Activated CD4-positive, alpha-beta T cell treated with anti-CD3 and anti-CD28 coated beads for 24 hours (primary cell): ENCODE results near the gene EXOC7.
"Not testable (repeated sequence)": the region's sequence is repeated elsewhere in the genome, so short reads cannot be mapped to it uniquely, and the experiment has no call there.

Source experiments
- DNase-seq, 2 donors: peaks; one replicate each; pipeline ENCODE4 v3.0.0-alpha.2; 2020; ENCODE audit warnings: low read depth in 2 of 2

EXOC7 gene

DNA sequence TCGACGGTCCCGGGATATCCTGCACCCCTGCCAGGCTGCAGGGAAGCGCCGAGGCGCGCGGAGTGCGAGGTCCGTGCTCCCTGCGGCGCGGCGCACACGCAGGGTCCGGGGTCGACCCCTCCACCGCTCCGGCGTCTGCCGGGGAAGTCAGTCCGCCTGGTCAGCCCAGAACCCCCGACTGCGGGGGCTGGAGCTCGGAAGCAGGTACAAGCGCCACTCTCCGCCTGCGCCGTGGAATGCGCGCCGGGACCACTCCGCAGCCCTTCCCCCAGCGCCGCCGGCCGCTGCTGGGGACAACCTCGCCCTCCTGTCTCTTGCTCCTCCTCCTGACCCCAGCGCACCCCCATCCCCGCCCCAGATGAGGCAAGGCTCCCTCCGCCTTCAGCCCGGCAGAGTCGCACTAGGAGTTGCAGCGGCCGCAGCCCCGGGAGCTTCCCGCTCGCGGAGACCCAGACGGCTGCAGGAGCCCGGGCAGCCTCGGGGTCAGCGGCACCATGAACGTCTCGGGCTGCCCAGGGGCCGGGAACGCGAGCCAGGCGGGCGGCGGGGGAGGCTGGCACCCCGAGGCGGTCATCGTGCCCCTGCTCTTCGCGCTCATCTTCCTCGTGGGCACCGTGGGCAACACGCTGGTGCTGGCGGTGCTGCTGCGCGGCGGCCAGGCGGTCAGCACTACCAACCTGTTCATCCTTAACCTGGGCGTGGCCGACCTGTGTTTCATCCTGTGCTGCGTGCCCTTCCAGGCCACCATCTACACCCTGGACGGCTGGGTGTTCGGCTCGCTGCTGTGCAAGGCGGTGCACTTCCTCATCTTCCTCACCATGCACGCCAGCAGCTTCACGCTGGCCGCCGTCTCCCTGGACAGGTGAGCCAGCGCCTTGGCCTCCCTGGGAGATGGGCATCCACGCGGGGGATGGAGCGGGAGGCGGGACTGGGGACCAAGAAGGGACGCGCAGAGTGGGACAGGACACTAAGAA is 28.9 kb downstream of the EXOC7 start, which contains the start of gene GALR2:
GALR2 (plus strand) TSS at position 392 of the 974 bp plus-strand sequence; CDS start at position 495, 103 bp downstream.
- DNase-seq, result no peak

DNA sequence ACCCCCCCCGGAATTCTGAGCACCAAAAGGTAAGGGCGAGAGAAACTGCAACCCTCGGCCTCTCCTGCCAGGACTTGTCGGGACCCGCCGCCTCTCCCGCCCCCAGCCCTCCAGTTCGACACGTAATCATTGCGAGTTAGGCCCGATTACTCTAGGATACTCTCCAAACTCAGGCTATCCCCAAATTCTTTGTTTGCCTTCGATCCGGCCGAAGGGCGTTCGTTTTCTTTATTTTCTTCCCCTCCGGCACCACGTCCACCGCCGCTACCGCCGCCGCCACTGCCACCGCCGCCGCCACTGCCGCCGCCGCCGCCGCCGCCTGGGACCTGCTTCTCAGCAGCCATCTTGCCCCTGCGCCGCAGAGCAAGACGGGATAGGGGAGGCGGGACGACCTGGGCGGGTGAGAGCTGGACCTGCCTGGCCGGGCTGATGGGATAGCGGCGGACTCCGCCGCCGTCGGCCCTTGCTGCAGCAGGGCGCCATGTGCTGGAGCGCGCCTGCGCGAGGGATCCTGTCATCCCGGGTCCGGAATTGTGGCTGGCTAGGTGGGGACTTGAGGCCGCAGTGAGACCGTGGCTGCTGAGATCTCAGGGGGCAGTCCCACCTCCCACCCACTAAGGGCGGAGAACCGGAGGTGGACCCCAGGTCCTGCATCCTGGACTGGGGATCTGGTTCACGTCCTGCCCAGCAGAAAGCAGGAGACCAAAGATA is 31.3 kb downstream of the EXOC7 start, which contains the start of gene SRP68:
SRP68 (minus strand) TSS at position 370 of the 711 bp plus-strand sequence; CDS start at position 344, 26 bp downstream.
- peak; percentile 69 to 74 for DNase-seq

DNA sequence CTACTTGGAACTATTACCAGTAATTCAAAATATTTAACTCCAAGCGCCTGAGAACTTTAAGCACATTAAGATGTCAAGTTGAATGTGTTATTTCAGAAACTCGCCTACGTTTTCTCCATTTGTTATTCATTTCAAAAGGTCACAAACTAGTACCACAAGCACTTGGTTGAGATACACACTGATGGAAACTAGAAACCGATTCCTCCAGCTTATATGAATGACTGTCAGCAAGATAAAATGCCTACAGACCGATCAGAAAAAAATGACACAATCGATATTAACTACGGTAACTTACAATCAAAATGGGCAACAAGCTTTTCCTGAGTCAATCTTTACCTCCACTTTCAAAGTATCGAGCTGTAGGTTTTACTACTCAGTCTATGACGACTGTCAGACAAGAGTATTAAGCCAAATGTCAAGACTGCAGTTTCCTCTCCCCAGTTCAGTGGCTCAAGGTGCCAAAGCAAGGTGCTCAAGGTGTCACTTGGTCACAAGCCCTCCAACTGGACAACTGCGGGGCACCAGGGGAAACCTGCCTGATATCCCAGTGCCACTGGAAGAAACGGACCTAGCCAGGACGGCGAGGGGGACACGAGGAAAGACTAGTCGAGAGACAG is 31.9 kb downstream of the EXOC7 start:
- DNase-seq, result no peak

DNA sequence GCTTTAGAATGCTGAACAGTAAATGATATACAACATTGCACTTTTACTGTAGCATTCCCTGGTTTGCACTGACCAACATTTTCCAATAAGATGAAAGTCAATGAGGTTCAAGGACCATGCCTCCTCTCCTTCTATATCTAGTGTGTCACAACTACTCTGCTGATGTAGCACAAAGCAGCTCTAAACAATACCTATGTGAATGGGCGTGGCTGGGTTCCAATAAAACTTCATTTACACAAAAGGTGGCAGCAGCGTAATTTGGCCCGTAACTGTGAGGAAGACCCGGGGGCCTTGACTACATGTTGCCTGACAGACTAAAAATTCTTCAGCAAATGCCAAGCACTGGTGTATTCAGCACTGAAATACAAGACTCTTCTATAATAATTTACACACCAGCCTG is 37.8 kb downstream of the EXOC7 start:
- DNase-seq, result no peak

DNA sequence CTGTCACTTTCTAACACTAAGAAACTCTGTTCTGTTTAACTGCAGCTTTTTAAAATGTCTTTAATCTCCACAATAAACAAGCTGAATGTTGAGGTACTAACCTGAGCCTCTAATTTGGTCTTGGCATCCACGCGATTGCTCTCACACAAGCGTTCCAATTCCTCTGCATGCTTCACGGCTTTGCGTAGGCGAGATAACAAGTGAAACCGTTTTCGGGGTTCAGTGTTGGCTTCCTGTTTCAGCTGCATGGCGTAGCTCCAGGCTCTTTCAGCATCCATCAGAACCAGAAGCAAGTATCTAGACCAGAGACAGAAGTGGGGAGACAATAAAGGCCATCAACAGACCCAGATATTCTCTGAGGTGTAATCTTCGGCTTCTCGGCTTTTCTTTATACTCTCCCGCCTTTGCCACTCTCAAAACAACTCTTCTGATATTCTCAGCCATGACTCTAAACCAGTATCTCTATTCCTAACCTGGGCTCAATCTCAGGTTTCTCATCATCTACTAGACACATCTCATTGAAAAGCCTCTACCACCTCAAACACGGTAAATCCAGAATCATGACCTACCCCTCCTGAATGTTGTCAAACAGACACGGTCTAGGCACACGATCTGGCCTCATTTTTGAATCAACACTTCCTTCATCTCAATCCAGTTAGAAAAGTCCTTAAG is 39.6 kb downstream of the EXOC7 start:
- peak in 1 of 2 donors; percentile 43 for DNase-seq

DNA sequence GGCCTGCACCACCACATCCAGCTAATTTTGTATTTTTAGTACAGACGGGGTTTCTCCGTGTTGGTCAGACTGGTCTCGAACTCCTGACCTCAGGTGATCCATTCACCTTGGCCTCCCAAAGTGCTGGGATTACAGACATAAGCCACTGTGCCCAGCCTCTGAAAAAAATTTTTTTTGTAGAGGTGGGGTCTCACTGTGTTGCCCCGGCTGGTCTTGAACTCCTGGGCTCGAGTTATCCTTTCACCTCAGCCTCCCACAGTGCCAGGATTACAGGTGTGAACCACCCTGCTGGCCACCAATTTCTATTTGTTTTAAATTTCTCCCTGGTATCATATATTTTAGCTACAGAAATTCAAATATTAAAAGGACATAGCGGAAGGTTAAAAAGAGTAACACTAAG is 45.3 kb downstream of the EXOC7 start:
- DNase-seq, result not testable (repeated sequence)

DNA sequence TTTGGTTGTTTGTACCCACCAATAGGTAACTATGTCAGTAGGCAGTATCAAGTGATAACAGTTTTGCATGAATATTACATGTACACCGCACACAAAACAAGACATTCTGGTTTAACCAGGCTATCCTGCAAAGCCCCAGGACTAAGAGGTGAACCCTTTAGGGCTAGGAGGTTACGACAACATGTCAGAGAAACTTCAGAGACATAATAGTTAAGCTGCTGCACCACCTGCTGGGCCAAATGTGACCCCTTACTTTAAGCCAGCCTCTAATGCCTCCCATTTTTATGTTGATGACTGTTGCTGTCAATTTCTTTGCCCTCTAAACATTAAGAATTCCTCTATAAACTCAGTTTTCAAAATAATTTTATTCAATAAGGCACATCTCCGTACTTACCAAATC is 46.7 kb downstream of the EXOC7 start:
- no peak for DNase-seq

DNA sequence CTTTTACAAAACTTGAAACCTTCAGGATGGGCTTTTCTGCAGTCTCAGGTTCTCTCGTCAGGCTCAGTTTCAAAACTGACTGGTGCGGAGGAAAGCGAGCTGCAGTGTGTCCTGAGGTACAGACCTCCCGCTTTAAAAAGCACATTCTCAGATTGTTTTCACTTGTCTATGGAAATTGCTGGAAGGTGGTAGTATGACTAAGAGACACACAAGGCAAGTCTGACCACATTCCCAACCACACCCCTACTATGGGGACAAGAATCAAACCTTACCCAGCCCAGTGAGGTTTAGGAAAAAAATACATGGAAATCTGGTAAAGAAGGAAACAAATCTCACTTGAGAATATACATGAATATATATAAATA is 49.5 kb downstream of the EXOC7 start:
- DNase-seq, result no peak

DNA sequence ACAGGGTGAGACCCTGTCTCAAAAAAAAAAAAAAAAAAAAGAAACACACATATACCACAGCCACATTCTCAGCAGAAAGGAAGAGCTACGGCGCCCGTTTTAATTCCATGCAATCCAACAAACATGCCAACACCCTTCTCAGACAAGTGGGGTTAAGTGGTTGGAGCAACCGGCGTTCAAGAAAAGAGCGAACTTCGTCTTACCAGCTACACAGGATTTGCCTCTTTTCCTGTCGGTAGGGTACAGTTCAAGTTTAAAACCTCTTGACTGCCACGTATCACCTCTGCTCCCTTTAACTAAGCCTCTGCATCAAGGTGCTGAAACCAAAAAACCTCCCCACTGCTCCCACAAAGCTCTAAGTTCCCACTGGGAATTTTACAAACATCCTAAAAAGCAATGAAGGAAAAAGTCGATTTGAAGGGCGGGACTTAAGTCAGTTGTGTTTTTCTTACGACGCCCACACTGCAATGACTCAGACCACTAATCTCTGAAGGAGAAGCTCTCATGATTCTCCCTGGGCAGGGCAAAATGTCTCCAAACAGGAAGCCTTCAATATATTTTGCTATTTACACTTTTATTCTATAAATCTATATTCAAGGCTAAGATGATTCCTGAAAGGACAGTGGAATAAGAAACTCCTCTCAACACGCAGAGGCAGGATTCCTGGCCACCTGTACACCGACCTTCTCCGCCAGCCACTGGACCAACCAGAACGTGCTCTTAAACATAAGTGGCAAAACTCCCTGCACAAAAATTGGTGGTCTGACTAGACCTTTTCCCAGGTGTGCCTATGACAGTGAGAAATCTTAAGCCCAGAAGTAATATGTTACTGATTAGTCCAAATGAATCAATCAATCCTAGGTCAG is 50.1 kb downstream of the EXOC7 start:
- no peak for DNase-seq

DNA sequence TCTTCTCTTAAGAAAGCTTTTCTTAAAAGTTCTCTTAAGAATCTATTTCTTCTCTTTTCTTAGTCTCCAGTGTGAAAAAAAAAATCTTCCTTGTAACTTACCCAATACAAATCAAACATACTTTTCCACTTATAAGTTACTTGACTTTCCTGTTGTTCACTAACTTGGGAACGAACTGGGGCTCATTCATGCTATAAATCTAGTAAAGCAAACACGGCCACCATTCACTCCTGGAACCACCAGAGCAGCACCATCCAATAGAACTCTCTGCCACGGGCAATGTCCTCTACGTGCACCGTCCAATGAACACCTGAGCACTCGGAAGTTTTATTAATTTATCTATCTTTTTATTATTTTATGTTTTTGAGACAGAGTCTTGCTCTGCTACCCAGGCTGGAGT is 52.0 kb downstream of the EXOC7 start:
- DNase-seq, result no peak

DNA sequence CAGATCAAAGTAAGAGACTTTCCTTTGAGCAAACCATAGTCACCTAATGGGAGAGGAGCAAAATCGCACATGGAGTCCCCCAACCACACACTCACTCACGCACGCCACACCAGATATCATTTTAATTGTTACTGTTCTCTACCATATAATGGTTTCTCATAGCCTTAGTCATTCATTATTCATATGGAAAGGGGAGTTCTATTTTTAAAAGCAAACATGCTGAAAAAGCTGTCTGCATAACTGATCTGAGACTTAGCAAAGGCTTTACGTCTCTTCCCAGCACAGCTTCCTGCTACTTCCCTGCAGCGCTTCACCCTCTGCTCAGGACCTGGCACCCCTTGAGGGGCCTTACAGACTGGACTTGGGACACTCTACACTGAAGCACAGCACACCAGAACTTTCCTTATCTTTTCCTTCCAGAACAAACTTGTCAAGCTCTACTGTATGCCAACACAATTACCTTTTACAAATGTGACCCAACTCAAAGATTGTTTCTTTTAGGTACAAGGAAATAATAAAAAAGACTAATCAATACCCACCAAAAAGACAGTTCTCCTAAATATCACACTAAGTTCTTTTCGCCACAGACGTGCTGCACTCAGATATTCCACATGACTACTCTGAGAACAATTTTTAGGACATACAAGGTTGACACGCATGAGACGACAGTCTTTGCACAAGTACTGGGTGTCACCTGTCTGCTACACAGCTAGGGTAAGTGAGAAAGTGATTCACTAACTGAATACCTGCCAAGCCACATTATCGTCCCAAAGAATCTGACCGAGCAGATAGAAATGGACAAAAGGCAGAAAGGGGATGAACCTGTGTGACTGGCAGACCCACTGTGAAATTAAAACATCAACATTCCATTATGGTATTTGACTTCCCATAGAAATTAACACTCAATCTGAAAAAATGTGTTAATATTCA is 52.8 kb downstream of the EXOC7 start:
- DNase-seq, result no peak

DNA sequence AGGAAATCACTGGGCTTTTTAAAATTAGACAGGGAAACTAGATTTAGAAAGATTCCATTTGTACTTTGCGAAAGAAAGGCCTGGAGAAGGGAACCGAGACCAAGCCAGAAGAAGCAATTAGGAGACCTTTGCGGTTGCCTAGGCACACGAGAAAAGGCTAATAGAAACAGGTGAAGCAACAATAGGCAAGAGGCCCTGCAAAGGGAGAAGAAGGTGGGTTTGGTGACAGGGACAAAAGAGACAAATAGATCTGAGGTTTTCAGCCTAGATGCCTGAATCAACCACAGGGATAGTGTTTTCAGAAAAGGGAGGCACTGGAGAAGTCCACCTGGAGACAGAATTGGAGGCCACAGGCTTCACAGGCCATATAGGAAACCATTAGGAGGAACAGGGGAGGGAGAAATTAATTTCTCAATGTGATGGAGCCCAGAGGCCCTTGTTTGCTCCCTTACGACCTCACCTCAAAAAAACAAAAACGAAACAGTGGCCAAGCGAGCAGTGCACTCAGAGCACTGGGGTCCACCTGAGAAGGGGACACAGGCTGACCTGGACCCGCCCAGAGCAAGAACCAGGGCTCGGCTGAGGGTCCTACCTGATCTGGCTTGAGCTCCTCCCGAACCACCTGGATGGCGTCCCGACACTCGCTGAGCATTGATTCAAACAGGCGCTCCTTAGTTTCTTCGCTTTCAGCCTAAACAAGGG is 53.6 kb downstream of the EXOC7 start:
- no peak for DNase-seq

DNA sequence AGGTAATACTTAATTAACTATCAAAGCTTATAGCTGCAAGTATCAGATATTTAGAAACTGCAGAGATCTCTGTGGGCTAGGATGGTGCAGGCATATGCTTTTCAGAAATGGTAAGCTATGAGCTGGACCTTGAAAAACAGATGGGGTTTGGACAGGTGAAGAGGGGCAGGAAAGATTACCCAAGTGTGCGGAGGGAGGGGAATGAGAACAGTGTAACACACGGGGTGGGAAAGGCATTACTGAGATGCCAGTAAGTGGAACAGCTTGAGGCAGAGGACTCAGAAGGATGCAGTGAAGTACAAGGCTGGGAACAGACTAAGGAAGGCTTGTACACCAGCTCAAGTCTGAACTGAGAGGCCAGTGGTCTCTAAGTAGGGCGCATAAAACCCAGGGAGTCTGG is 54.3 kb downstream of the EXOC7 start:
- no peak for DNase-seq

DNA sequence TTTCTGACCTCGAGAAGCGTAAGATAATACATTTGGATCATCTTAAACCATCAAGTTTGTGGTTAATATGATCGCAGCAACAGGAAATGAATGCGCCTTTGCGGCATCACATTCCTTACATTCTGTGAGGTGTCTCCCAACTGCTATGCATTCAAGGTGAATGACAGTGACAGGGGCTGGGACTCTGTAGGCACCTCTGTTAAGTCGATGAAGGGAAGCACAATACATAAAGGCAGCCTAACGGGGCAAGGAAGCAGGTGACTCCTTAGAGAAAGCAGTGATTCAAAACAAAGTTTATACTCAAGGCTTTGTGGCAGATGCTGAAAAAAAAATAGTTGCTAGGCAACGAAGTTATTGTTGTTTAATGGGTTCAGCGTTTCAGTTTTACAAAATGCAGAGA is 54.9 kb downstream of the EXOC7 start:
- no peak for DNase-seq

DNA sequence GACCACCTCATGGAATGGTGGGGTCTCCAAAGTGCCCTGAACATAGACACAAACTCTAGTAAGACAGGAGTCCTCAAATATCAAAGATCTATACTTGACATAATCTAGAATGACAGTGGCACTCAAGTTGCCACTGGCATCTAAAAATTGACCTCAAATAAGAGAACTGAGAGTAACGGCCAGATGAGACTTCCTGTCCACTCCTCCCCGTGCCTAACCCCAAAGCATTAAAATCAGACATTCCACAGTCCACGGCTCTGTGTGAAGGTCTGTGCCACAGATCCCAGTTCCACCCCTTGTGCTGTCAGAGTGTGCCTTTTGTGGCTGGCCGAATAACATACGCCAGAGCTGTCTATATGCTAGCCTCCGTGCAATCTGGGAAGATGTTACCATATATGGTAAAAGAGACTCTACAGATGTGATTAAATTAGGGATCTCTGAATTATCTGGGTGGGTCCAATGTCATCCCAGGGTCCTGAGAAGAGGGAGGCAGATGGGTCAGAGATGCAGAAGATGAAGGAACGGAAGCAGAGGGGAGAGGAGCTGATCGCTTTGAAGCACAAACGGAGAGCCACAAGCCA is 55.5 kb downstream of the EXOC7 start:
- no peak for DNase-seq

DNA sequence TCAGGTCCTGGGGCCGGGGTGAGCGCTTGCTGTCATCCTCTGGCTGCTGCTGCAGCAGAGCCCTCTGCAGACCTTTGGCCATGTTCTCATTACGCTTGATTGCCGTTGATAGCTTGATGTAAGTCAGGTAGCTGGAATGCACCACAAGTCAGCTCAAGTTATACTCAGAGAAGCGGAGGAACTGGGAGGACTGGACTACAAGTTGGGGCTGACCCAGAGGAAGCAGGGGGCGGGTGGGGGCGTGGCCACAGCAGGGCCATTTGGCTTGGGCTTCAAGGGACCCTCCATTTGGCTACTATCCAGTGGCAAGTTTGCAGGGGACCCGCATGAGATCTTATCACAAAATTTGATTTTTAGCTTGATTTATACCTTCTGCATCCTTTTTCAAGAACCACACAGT is 57.5 kb downstream of the EXOC7 start:
- no peak for DNase-seq

DNA sequence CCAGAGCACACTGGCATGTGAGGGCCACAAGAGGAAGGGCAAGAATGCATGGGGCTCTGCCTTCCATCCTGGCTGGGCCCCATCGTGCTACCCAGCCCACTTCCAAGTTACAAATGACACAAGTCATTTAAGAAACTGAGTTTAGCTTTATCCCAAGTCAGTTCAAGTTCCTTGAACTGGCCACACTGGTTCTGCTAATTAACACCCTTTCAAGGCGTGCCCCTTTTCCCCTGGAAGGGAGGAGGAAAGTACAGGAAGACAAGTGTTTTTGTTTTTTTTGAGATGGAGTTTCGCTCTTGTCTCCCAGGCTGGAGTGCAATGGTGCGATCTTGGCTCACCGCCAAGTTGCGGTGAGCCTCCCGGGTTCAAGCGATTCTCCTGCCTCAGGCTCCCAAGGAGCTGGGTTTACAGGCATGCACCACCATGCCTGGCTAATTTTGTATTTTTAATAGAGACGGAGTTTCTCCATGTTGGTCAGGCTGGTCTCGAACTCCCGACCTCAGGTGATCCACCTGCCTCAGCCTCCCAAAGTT is 59.0 kb downstream of the EXOC7 start:
- not testable (repeated sequence) for DNase-seq

DNA sequence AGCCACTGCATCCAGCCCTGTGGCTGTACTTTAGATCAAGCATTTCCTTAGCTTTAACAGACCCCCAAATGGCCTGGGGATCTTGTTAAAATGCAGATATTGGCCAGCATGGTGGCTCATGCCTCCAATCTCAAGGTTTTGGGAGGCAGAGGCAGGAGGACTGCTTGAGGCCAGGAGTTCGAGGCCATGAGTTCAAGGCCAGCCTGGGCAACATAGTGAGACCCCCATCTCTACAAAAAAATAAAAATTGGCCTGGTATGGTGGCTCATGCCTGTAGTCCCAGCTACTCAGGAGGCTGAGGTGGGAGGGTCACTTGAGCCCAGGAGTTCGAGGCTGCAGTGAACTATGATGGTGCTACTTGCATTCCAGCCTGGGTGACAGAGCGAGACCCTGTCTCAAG is 60.7 kb downstream of the EXOC7 start:
- DNase-seq, result not testable (repeated sequence)
